CD4-positive, alpha-beta T cell treated with Interleukin-2 at 100 ng/mL for 4 hours (primary cell): ENCODE data around the gene ELAVL2.
"Not testable (repeated sequence)": the region's sequence is repeated elsewhere in the genome, so short reads cannot be mapped to it uniquely, and the experiment has no call there.

ENCODE experiments used
- DNase-seq: peaks from one replicate; pipeline ENCODE4 v3.0.0-alpha.2; 2020; ENCODE audit warnings: low spot score

The ELAVL2 gene

GRCh38 chr9:23769307-23769935 is 56.6 kb downstream of the ELAVL2 start:
- no peak for DNase-seq

DNA sequence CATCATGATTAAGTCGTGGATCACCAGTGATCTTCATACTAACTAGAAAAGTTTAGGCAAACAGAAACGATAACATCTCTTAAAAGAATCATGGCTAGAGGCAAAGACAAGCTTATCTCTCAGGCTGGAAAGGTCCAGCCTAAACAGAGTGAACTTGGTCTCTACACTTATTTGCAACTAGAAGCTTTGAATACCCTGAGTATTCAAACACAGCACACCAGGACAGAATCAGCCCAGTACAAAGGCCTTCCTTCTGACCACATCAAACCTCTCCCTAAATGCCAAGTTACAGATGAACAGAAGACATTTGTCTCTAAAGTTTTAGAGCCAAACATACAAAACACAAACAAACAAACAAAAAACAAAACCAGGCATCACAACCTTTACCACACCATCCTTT is 57.2 kb downstream of the ELAVL2 start:
- DNase-seq: no peak

DNA sequence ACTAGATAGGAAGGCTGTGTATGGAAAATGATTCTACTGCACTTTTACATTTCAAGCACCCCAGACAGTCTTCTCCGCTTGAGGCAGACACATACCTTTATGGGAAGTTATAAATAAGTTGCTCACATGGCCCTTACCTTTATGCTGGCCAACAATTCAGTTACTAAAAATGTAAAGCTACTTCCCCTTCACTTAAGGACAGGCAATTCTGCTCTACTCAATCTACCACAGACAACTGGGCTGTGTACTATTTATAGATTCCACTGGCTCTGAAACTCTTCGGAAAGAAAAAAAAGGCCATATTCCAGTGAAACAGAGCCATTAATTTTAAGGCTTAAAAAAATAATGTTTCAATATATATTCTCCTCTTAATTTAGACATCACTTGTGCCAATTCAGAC is 59.4 kb downstream of the ELAVL2 start:
- DNase-seq: no peak

- no peak for DNase-seq
Observed at GRCh38 chr9:23765561-23765960, 60.5 kb downstream of the ELAVL2 start.

- no peak for DNase-seq
Observed at GRCh38 chr9:23764219-23764618, 61.8 kb downstream of the ELAVL2 start.

- no peak for DNase-seq
Observed at GRCh38 chr9:23754551-23754950, 71.5 kb downstream of the ELAVL2 start.

- no peak for DNase-seq
Observed at GRCh38 chr9:23752859-23753258, 73.2 kb downstream of the ELAVL2 start.

DNA sequence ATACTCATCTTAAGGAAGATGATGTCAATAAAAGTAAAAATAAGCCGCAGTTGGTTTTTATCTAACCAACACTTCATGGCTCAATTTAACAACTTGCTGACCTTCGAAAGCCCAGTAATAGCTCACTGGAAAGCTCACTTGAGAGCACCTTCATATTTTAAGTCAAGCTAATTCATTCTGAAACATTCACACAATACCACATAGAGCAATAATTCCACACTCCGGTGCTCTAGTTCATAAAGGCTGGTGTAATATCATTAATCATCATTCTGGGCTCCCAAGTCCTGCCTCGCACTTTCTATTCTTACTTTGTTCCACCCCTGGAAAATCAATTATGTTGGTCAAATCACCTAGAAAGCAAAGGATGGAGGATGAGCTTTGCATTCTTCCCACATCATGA is 74.4 kb downstream of the ELAVL2 start:
- no peak for DNase-seq

DNA sequence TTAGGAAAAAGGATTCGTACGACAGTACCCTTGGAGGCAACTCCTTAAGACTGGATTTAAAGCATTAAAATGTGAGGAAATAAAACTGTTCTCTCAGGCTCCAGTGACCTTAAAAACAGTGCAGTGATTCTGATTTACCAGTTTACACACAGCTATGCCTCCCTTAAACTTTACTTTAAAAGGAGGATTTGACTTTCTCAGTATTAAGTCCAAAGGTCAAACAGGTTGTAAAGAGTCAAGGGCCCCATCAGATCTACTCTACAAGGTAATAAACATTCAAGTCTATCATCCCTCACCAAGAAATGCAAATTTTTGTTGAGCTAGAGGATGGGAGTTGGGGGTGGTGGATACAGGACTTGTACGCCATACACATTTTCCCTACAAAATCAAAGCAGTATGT is 75.2 kb downstream of the ELAVL2 start:
- DNase-seq: no peak

GRCh38 chr9:23747088-23748075 is 78.7 kb downstream of the ELAVL2 start:
- no peak for DNase-seq

DNA sequence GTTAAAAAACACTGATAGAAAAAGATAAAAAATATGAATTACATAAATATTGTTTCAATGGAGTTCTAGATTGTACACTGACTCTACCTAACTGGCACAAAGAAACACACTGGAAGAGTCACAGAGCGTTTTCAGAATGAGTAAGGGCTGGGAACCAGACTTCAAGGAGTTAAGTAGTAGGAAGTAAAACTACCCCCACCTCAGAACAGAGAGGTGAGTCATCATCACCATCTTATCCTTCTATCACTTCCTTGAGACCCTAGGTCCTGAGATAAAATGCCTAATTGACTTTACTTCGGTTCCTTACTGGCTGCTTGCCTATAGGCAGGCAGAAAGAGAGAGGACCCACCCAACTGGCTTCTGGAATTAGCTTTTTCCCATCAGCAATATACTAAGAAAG is 79.7 kb downstream of the ELAVL2 start:
- DNase-seq: no peak

GRCh38 chr9:23743036-23743435 is 83.0 kb downstream of the ELAVL2 start:
- no peak for DNase-seq

- no peak for DNase-seq
Observed at GRCh38 chr9:23741351-23741750, 84.7 kb downstream of the ELAVL2 start.

GRCh38 chr9:23740531-23740930 is 85.5 kb downstream of the ELAVL2 start:
- DNase-seq: no peak

DNA sequence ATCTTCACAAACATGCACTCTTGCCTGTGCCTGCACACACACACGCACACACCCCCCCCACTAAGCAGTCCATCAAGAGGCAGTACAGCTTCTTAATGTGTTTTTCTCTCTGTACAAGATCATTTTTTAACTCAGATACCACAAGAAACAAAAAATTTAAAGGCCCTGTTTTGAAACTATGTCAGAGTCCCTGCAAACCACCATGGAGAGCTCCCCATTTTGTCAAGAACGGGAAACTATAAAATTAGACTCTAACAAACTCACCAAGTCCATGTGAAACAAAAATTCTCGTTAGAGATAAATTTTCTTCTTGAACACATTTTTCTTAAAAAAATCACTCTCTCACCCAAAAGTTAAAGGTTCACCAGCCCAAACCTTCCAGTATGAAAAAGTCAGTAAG is 86.3 kb downstream of the ELAVL2 start:
- no peak for DNase-seq

DNA sequence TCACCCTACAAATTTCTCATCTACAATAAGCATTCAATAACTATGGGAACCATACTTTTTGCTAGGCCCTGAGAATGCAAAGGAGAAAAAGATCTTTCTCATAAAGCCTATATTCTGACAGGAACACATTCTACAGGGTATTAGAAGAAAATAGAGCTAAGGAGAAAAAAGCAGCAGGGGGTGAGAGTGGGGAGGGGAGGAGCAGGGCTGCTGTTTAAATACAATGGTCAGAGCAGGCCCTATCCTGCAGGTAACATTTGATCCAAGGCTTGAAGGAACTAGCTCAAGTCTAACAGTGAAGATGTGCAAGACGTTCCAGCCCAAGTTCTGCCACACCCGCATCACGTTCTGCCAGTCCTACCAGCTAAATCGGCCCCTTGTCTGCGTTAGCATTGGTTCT is 89.7 kb downstream of the ELAVL2 start:
- DNase-seq: no peak

- DNase-seq: no peak
Observed at GRCh38 chr9:23733495-23734078, 92.5 kb downstream of the ELAVL2 start.

DNA sequence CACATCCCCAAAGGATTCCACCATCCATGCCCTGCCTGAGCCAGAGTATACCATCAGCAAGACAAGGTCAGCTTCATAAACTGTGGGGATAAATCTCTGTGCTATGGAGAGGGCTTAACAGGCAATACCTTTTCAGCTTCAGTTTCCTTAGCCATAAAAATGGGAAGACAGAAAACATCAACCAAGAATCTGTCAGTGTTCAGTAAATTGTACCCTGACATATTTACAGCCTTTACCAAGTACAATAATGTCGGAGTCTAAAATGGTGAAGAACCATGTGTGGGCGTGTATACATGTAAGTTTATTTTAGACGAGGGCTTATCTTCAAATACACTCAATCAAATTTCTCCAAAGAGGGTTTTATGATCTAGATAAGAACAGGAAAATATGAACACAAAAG is 94.7 kb downstream of the ELAVL2 start:
- DNase-seq: no peak

DNA sequence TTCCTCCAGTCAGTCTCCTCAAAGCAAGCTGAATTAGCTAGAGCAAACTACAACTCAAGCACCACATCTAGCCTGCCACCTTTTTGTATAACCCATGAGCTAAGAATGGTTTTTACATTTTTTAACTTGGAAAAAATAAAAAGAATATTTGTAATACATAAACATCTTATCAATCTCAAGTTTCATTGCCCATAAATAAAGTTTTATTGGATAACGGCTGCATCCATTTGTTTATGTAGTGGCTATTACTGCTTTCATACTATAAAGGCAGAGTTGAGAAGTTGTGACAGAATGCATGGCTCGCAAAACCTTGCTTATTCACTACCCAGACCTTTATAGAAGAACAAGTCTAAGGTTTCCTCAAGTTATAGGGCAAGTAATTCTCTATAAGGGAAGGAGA is 95.7 kb downstream of the ELAVL2 start:
- no peak for DNase-seq

GRCh38 chr9:23728736-23729135 is 97.3 kb downstream of the ELAVL2 start:
- DNase-seq: no peak

DNA sequence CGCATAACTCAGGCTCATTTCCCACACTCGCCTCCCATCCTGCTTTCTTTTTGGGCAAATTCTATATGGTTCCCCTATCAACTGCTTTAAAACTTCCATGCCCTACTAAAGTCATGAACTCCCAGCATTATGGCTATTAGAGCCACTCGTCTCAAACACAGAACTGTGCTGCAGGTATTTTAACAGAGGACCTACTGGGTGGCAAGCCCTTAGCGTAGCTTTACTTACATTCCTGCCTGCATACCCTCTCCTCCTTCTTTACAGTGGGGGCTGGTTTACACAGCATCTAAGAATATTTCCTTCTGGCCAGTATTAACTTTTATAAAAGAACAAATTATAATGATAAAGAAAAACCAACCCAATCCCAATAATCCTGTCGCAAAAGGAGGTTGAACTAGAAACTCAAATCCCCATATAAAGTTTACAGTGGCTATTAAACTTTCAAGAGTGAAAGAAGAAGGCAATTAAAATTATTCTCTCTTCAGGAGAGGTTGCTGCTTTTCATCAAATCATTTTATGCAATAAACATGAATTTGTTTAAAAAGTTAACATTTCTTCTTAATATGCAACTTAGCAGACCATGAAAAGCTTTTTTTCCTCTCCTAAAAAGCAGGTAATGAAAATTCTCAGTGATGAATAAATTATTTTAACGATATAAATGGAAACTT is 100.6 kb downstream of the ELAVL2 start:
- no peak for DNase-seq

GRCh38 chr9:23723672-23724071 is 102.4 kb downstream of the ELAVL2 start:
- DNase-seq: no peak

GRCh38 chr9:23723048-23723447 is 103.0 kb downstream of the ELAVL2 start:
- not testable (repeated sequence) for DNase-seq
